HG02885 (cell line): ENCODE data around the gene RAB5A.
"Not testable (repeated sequence)": the region's sequence is repeated elsewhere in the genome, so short reads cannot be mapped to it uniquely, and the experiment has no call there.

Experiments
- ATAC-seq: cut with Tn5 transposase; IDR thresholded peaks from one replicate; pipeline ENCODE4 v1.9.1; 2021; ENCODE audit warnings: mild to moderate bottlenecking; ENCODE audit not compliant: unreplicated experiment, poor library complexity

RAB5A gene

DNA sequence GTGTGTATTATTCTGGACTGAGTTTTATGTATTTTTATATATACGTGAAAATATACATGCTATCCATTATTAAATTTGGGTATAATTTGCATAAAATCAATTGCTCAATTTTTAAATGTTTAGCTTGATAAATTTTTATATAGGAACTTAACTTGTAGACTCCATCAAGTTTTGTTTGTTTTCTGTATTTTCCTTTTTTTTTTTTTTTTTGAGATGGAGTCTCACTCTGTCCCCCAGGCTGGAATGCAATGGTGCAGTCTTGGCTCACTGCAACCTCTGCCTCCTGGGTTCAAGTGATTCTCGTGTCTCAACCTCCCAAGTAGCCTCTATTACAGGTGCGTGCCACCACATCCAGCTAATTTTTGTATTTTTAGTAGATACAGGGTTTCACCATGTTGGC, 69.2 kb downstream of the RAB5A start:
- ATAC-seq, result not testable (repeated sequence)

DNA sequence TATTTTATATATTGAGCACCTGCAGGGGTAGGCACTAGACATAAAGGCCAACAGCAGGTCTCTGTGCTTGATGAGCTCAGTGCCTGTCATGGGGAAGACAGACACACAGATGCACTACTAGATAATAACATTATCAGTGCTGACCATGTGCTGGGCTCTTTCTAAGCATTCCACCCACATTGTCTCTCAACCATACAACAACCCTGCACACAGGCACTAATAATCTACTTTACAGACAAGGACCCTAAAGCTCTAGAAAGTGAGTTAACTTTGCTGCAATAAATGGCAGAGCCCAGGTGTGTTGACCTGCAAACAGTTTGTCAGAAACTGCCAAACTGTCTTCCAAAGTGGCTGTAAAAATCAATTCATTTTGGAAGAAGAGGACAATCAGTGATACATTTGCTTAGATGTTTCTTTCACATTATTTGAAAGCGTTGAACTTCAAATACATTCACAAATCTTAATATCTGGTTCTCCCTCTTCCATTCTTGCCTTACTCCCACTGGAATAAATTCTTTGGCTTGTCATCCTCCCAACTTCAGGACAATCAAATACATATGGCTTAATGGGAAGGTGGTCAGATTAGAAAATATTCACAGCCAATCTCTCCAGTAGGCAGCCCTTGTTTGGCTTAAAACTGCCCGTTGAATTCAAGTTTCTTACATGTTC, 76.2 kb downstream of the RAB5A start:
- ATAC-seq, result no peak

DNA sequence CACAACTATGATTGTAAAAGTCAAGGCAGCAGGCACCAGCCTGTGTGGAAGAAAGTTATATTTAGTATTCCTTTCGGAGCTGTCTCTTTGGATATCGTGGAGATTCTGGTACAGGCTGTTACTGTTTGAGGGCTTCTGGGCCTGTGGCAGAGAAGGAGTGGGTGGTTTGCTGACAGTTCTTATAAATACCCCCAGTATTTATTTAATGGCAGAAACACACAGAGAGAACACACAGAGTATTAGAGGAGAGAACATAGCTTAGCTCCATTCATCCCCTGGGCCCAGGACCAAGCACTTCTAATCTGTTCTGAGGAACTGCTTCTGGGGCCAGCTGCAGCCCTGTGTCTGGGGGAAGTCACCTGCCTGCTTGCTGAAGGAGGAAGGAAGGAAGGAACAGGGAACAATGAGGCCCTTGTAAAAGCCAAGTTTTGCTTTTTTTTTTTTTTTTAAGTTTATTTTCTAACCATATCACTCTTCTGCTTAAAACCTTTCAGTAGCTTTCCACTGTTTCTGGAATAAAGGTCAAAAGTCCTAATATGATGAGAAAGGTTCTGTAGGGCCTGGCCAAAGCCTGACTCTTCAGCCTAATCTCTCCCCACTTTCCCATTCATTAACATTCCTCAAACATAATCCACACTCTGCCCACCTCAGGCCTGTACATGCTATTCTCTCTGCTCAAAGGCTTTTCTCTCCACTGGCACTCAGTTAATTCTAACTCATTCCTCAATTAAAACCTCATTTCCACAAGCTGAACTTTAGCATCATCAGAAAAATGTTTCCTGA, 76.9 kb downstream of the RAB5A start:
- no peak for ATAC-seq

DNA sequence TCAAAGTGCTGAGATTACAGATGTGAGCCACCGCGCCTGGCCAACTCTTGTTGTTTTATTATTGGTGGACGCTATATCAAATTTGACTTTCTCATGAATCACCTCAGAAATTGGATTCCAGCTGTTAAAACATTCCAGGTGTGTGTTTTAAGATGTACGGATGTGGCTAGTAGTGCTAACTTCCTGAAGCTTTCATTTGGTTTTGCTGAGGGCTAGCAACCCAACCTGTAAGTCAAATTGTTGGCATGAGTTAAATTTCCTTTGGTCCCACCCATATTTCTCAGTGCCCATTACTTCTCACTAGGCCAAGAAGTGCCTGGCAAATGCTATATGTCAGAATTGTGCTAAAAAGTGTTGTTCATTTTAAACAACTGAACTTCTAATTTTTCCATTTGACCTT, 80.2 kb downstream of the RAB5A start:
- ATAC-seq, result no peak

DNA sequence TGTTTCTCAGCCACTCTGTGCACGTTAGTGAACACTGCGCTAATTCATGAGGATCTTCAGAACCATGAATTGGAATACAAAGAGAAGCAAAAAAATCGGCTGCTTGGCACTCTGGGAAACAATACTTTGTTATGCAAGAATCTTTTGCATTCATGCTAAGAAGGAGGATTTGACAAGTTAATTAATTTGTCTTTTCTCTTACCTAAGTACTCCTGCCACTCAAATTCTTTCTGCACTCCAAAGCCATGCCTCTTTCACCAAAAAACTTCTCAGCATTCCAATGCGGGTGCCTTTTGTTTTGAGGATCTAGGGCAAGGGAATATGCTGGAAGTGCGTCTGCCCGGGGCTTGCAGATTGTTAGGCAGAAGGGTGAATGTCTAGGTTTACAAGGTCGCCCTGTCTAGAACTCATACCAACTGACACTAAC, 82.0 kb downstream of the RAB5A start:
- ATAC-seq, result no peak

DNA sequence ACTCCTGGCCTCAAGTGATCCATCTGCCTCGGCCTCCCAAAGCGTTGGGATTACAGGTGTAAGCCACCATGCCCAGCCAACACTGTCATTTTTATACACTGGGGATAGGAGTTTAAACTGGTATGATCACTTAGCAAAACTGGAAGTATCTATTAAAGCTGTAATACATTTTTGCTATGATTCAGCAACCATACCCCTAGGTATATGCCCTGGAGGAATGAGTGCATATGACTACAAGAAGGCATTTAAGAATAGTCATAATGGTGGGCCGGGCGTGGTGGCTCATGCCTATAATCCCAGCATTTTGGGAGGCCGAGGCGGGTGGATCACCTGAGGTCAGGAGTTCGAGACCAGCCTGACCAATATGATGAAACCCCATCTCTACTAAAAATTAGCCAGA, 85.0 kb downstream of the RAB5A start:
- ATAC-seq, result not testable (repeated sequence)
